HL-60 (cell line): Measurements from ENCODE around the gene ITGAE.
"Not testable (repeated sequence)": the region's sequence is repeated elsewhere in the genome, so short reads cannot be mapped to it uniquely, and the experiment has no call there.

ENCODE experiments used
- DNase-seq, 2 experiments: peaks; one replicate each; pipeline ENCODE4 v3.0.0-alpha.2; 2010 to 2020; ENCODE audit warnings: low read depth in 1 of 2, low spot score in 1 of 2
- H3K27ac ChIP-seq: fragments of 250-450 bp; sonication (Bioruptor Pico); replicated peaks from 2 replicates; pipeline ENCODE4 v1.5.1; 2020; ENCODE audit warnings: mild to moderate bottlenecking, moderate library complexity
- H3K27me3 ChIP-seq: fragments of 250-450 bp; sonication (Bioruptor Pico); 2 replicates; pipeline ENCODE4 v1.5.1; 2021; ENCODE audit warnings: mild to moderate bottlenecking, moderate library complexity; ENCODE audit not compliant: insufficient read depth, poor library complexity, severe bottlenecking
- H3K4me3 ChIP-seq: replicated peaks from 2 replicates; pipeline ENCODE4 v1.5.1; 2011; ENCODE audit warnings: mild to moderate bottlenecking, control low read depth, low read length; ENCODE audit not compliant: insufficient read depth
- GABPA ChIP-seq: IDR thresholded peaks from 2 replicates; pipeline ENCODE4 v1.6.1; 2012; ENCODE audit warnings: low read depth
- POLR2AphosphoS5 ChIP-seq: IDR thresholded peaks from 2 replicates; pipeline ENCODE4 v1.6.1; 2012; ENCODE audit warnings: low read depth
- REST ChIP-seq: IDR thresholded peaks from 2 replicates; pipeline ENCODE4 v1.6.1; 2012; ENCODE audit warnings: low read depth; ENCODE audit not compliant: insufficient replicate concordance
- SPI1 ChIP-seq: IDR thresholded peaks from 2 replicates; pipeline ENCODE4 v1.6.1; 2012; ENCODE audit warnings: low read depth, mild to moderate bottlenecking, borderline replicate concordance
- TF ChIP-seq, protein P1 (sequence below): IDR thresholded peaks from one replicate; pipeline ENCODE4 v1.5.1; 2011; ENCODE audit warnings: low read length, control low read depth, inconsistent platforms; ENCODE audit not compliant: insufficient read depth

Gene ITGAE

DNA sequence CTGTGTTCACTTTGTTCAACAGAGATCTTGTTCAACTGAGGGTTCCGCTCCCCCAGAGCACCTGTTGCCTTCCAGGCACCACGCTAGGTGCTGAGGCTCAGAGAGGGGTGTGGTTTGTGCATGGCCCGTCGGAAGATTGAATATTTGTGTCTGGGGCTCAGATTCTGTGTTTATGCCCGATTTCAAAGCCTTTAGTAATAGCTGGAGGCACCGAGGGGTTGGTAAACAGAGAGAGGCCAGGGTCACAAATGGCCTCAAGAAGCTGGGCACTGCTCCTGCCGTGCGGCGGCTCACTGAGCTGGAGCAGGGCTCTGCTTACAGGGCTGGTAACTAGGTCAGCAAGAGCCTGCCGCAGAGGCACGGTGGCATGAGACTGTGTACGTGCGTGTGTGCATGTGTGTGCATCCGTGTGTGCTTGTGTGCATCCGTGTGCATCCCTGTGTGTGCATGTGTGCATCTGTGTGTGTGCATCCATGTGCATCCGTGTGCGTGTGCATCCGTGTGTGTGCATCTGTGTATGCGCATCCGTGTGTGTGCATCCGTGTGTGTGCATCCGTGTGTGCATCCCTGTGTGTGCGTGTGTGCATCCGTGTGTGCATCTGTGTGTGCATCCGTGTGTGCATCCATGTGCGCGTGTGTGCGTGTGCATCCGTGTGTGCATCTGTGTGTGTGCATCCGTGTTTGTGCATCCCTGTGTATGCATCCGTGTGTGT is 5.4 kb downstream of the ITGAE start:
- no peaks in the 10 kb centered on the region for H3K27me3 ChIP-seq
- H3K27ac ChIP-seq, result no peak overlapping the region
- DNase-seq, result no peak
- TF ChIP-seq REST, result no peak
- no peak for TF ChIP-seq SPI1
- H3K4me3 ChIP-seq, result no peak overlapping the region

GRCh38 chr17:3794557-3795389 is 6.2 kb downstream of the ITGAE start:
- DNase-seq, result no peak
- Histone ChIP-seq H3K4me3 (no peak overlapping the region), H3K27ac (no peak overlapping the region), H3K27me3 (no peaks in the 10 kb centered on the region)
- TF ChIP-seq, protein P1, sequence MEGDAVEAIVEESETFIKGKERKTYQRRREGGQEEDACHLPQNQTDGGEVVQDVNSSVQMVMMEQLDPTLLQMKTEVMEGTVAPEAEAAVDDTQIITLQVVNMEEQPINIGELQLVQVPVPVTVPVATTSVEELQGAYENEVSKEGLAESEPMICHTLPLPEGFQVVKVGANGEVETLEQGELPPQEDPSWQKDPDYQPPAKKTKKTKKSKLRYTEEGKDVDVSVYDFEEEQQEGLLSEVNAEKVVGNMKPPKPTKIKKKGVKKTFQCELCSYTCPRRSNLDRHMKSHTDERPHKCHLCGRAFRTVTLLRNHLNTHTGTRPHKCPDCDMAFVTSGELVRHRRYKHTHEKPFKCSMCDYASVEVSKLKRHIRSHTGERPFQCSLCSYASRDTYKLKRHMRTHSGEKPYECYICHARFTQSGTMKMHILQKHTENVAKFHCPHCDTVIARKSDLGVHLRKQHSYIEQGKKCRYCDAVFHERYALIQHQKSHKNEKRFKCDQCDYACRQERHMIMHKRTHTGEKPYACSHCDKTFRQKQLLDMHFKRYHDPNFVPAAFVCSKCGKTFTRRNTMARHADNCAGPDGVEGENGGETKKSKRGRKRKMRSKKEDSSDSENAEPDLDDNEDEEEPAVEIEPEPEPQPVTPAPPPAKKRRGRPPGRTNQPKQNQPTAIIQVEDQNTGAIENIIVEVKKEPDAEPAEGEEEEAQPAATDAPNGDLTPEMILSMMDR, result no peak
- TF ChIP-seq REST, result no peak
- TF ChIP-seq SPI1, result no peak
- TF ChIP-seq GABPA, result no peak
- TF ChIP-seq POLR2AphosphoS5, result no peak

GRCh38 chr17:3794152-3794551 is 6.8 kb downstream of the ITGAE start:
- H3K4me3 ChIP-seq, H3K27ac ChIP-seq, H3K27me3 ChIP-seq, DNase-seq: not testable (repeated sequence)

DNA sequence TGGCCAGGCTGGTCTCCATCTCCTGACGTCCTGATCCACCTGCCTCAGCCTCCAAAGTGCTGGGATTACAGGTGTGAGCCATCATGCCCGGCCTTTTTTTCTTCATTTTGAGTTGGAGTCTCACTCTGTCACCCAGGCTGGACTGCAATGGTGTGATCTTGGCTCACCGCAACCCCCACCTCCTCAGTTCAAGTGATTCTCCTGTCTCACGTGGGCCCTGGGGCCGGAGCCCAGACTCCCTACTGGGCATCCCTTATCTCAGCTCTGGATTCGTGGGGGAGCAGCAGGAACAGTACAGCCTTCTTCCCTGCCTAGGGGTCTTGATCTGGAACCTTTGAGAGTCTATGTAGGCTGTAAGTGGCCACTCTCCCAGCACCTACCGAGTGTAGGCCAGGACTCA is 7.7 kb downstream of the ITGAE start:
- not testable (repeated sequence) for H3K27me3 ChIP-seq, H3K27ac ChIP-seq, DNase-seq, H3K4me3 ChIP-seq

DNA sequence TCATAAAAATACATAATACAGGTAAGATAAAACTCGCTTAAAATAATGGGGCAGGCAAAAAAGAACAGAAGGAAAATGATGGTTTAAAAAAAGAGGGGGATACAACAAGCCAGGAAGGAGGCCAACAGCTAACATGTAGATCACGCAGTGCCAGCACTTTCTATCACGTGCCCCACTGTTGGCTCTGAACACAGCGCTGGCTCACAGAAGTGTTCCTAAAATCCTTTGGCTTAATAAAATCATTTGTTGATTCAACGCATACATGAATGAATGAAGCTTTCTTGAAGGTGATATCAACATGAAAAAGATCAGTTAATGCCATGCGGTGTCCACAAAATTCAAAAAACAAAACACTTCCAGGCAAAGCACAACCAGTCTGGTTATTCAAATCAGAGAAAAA is 8.5 kb downstream of the ITGAE start:
- H3K27ac ChIP-seq, result no peak overlapping the region
- no peak overlapping the region for H3K4me3 ChIP-seq
- H3K27me3 ChIP-seq, result no peaks in the 10 kb centered on the region
- TF ChIP-seq SPI1, result no peak
- TF ChIP-seq REST, result no peak
- TF ChIP-seq, protein P1, result no peak
- no peak for TF ChIP-seq GABPA
- no peak for TF ChIP-seq POLR2AphosphoS5
- no peak for DNase-seq
